Peyer's patch (tissue), 4 donors: ENCODE measurements around the gene GPR26. TPM values are rescaled to one million over a fixed set of nuclear protein-coding genes. Genes with fewer than 3 reads are reported as not detected.

Experiments
- DNase-seq, 3 donors: peaks; one replicate each; pipeline ENCODE4 v3.0.0-alpha.2; 2017 to 2019
- H3K27ac ChIP-seq, 4 donors: fragments of 200-600 bp; sonication (generic); one replicate each; pipeline ENCODE4 v1.5.1; 2016 to 2019
- H3K27me3 ChIP-seq, 2 donors: fragments of 200-600 bp; sonication (generic); one replicate each; pipeline ENCODE4 v1.5.1; 2019
- H3K36me3 ChIP-seq, 3 donors: fragments of 200-600 bp; sonication (generic); one replicate each; pipeline ENCODE4 v1.5.1; 2016 to 2019
- H3K4me1 ChIP-seq, 4 donors: fragments of 200-600 bp; sonication (generic); one replicate each; pipeline ENCODE4 v1.5.1; 2016 to 2019
- H3K4me3 ChIP-seq, 4 donors: fragments of 200-600 bp; sonication (generic); 1 replicate in 3 of 4; 2 replicates in 1 of 4; pipeline ENCODE4 v1.5.1; 2016 to 2019; ENCODE audit warnings: mild to moderate bottlenecking in 1 of 4
- H3K9me3 ChIP-seq, 4 donors: fragments of 200-600 bp; sonication (generic); one replicate each; pipeline ENCODE4 v1.5.1; 2016 to 2019; ENCODE audit warnings: mild to moderate bottlenecking in 1 of 4
- CTCF ChIP-seq, 6 experiments: fragments of 450-650 bp in 4 of 6; fragments of 200-600 bp in 2 of 6; sonication (generic) in 1 of 6; IDR thresholded peaks; one replicate each; pipeline ENCODE4 v1.5.1; 2017 to 2019; ENCODE audit warnings: antibody characterized with exemption in 6 of 6, mild to moderate bottlenecking in 3 of 6, moderate library complexity in 1 of 6
- POLR2A ChIP-seq, 2 donors: fragments of 450-650 bp; IDR thresholded peaks; one replicate each; pipeline ENCODE4 v1.5.1; 2017; ENCODE audit warnings: antibody characterized with exemption in 2 of 2, mild to moderate bottlenecking in 2 of 2, moderate library complexity in 2 of 2
- total RNA-seq, 4 donors: library from RNA; depleted of rRNA; stranded (reverse); fragments of >200 nt; gene quantifications; one replicate each; pipeline ENCODE4 v1.1.0, GENCODE V29; 2016

Gene GPR26
- total RNA-seq, 4 donors from 2014 or later: not detected

GRCh38 chr10:123677556-123677955, 11.4 kb downstream of the GPR26 start:
- H3K36me3 ChIP-seq: no peaks in the 10 kb centered on the region
- DNase-seq: no peak
- no peak overlapping the region for H3K27ac ChIP-seq
- TF ChIP-seq CTCF (IDR thresholded peaks at IDR 0.05): no peak
- no peak for TF ChIP-seq POLR2A (IDR thresholded peaks at IDR 0.05)
- no peaks in the 10 kb centered on the region for H3K4me1 ChIP-seq
- H3K9me3 ChIP-seq: no peaks in the 10 kb centered on the region
- no peaks in the 10 kb centered on the region for H3K27me3 ChIP-seq
- no peak overlapping the region for H3K4me3 ChIP-seq

DNA sequence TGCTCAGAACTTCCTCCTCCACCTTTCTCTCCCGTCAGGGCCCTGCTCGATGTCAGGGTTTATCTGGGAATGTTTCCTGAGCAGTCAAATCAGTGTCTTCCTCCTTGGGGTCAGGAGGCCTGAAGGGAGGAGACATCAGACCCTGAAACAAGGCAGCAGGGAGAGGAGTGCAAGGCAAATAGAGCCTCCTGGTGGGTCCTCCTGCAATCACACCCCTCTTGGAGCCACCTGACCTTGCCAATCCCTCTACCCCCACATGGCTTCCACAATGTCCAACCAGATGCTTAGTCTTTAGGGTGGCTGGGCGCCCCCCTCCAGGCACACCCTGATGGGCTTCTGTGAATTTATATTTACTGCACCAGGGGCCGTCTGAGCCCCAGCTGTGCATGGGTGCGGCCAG, 12.2 kb downstream of the GPR26 start:
- H3K4me1 ChIP-seq: no peaks in the 10 kb centered on the region
- H3K9me3 ChIP-seq: no peaks in the 10 kb centered on the region
- H3K27me3 ChIP-seq: no peaks in the 10 kb centered on the region
- DNase-seq: no peak
- H3K36me3 ChIP-seq: no peaks in the 10 kb centered on the region
- no peak overlapping the region for H3K4me3 ChIP-seq
- TF ChIP-seq CTCF (IDR thresholded peaks at IDR 0.05) (no peak), POLR2A (IDR thresholded peaks at IDR 0.05) (no peak)
- no peak overlapping the region for H3K27ac ChIP-seq

- no peaks in the 10 kb centered on the region for H3K4me1 ChIP-seq
- TF ChIP-seq CTCF (IDR thresholded peaks at IDR 0.05) (no peak), POLR2A (IDR thresholded peaks at IDR 0.05) (no peak)
- H3K36me3 ChIP-seq: no peaks in the 10 kb centered on the region
- H3K27me3 ChIP-seq: no peaks in the 10 kb centered on the region
- no peak for DNase-seq
- no peak overlapping the region for H3K27ac ChIP-seq
- H3K4me3 ChIP-seq: no peak overlapping the region
- no peaks in the 10 kb centered on the region for H3K9me3 ChIP-seq
These were observed 15.1 kb downstream of the GPR26 start for GRCh38 chr10:123681285-123681684.

GRCh38 chr10:123682477-123682876, 16.3 kb downstream of the GPR26 start:
- no peak overlapping the region for H3K27ac ChIP-seq
- no peaks in the 10 kb centered on the region for H3K36me3 ChIP-seq
- no peak for DNase-seq
- no peak for TF ChIP-seq CTCF (IDR thresholded peaks at IDR 0.05)
- no peak for TF ChIP-seq POLR2A (IDR thresholded peaks at IDR 0.05)
- no peaks in the 10 kb centered on the region for H3K27me3 ChIP-seq
- no peaks in the 10 kb centered on the region for H3K9me3 ChIP-seq
- H3K4me1 ChIP-seq: no peaks in the 10 kb centered on the region
- no peak overlapping the region for H3K4me3 ChIP-seq

DNA sequence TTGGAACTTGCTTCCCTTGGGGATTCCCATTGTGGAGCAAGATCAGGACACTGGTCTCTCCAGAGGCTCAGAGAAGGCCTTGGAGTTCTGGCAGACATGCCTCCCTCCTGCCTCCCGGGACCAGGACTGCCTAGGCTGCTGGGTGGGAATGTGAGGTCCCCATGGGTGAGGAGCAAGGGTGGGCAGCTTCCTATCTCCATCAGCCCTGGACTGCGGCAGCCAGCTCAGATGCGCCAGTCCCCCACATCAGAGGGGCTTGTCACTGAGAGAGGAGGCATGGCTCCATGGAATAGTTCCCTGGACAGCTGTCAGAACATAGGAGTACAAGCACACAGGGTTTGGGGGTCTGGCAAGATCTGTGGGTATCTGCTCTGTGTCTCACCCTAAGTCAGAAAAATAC, 17.3 kb downstream of the GPR26 start:
- no peak for TF ChIP-seq CTCF (IDR thresholded peaks at IDR 0.05)
- no peak for TF ChIP-seq POLR2A (IDR thresholded peaks at IDR 0.05)
- Histone ChIP-seq H3K9me3 (no peaks in the 10 kb centered on the region), H3K4me1 (no peaks in the 10 kb centered on the region), H3K36me3 (no peaks in the 10 kb centered on the region), H3K4me3 (no peak overlapping the region), H3K27me3 (no peaks in the 10 kb centered on the region), H3K27ac (no peak overlapping the region)
- DNase-seq: no peak

GRCh38 chr10:123683865-123684264, 17.7 kb downstream of the GPR26 start:
- TF ChIP-seq CTCF (IDR thresholded peaks at IDR 0.05): no peak
- TF ChIP-seq POLR2A (IDR thresholded peaks at IDR 0.05): no peak
- no peak for DNase-seq
- no peaks in the 10 kb centered on the region for H3K36me3 ChIP-seq
- no peak overlapping the region for H3K27ac ChIP-seq
- no peak overlapping the region for H3K4me3 ChIP-seq
- no peaks in the 10 kb centered on the region for H3K4me1 ChIP-seq
- no peaks in the 10 kb centered on the region for H3K27me3 ChIP-seq
- H3K9me3 ChIP-seq: no peaks in the 10 kb centered on the region
